IPS-15b (cell line): ENCODE measurements around the gene EXOSC10.
"Not testable (repeated sequence)": the region's sequence is repeated elsewhere in the genome, so short reads cannot be mapped to it uniquely, and the experiment has no call there.

ENCODE experiments used
- H3K27me3 ChIP-seq: one replicate; pipeline ENCODE4 v1.6.1; 2013; ENCODE audit warnings: low read length; ENCODE audit not compliant: control insufficient read depth, insufficient read depth
- H3K36me3 ChIP-seq: one replicate; pipeline ENCODE4 v1.6.1; 2013; ENCODE audit warnings: low read length; ENCODE audit not compliant: control insufficient read depth, insufficient read depth
- H3K4me1 ChIP-seq: one replicate; pipeline ENCODE4 v1.6.1; 2013; ENCODE audit warnings: mild to moderate bottlenecking, low read length; ENCODE audit not compliant: control insufficient read depth, insufficient read depth
- H3K4me3 ChIP-seq: one replicate; pipeline ENCODE4 v1.5.1; 2013; ENCODE audit warnings: low read depth, low read length
- H3K9ac ChIP-seq: one replicate; pipeline ENCODE4 v1.6.1; 2013; ENCODE audit warnings: low read depth, mild to moderate bottlenecking, low read length
- H3K9me3 ChIP-seq: one replicate; pipeline ENCODE4 v1.6.1; 2013; ENCODE audit warnings: mild to moderate bottlenecking, low read length; ENCODE audit not compliant: control insufficient read depth, insufficient read depth

EXOSC10 gene

DNA sequence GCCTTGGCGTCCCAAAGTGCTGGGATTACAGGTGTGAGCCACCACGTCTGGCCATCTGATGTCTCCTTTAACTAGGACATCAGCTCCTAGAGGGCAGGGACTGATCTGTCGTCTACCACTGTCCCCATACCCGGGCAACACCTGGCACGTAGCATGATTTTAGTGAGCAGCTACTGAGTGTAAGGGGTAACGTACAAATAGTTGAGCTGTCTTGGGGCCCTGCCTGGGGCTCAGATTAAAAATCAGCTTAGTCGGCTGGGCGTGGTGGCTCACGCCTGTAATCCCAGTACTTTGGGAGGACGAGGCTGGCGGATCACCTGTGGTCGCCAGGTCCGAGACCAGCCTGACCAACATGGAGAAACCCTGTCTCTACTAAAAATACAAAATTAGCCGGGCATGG, 41.6 kb downstream of the EXOSC10 start:
- peaks cover 23% of the 10 kb centered on the region for H3K36me3 ChIP-seq
- no peaks in the 10 kb centered on the region for H3K27me3 ChIP-seq
- no peak overlapping the region for H3K9ac ChIP-seq
- H3K4me3 ChIP-seq: no peak overlapping the region
- H3K9me3 ChIP-seq: no peaks in the 10 kb centered on the region
- H3K4me1 ChIP-seq: peaks cover 3% of the 10 kb centered on the region

GRCh38 chr1:11057477-11057876, 42.2 kb downstream of the EXOSC10 start:
- Histone ChIP-seq H3K27me3 (no peaks in the 10 kb centered on the region), H3K9me3 (no peaks in the 10 kb centered on the region), H3K36me3 (peaks cover 20% of the 10 kb centered on the region), H3K4me3 (no peak overlapping the region), H3K4me1 (peaks cover 5% of the 10 kb centered on the region), H3K9ac (no peak overlapping the region)

GRCh38 chr1:11056504-11056903, 43.2 kb downstream of the EXOSC10 start:
- H3K9ac ChIP-seq: no peak overlapping the region
- H3K36me3 ChIP-seq: peaks cover 20% of the 10 kb centered on the region
- H3K27me3 ChIP-seq: no peaks in the 10 kb centered on the region
- peaks cover 10% of the 10 kb centered on the region for H3K4me1 ChIP-seq
- H3K4me3 ChIP-seq: no peak overlapping the region
- H3K9me3 ChIP-seq: no peaks in the 10 kb centered on the region

- no peak overlapping the region for H3K9ac ChIP-seq
- H3K36me3 ChIP-seq: peaks cover 20% of the 10 kb centered on the region
- no peaks in the 10 kb centered on the region for H3K27me3 ChIP-seq
- H3K9me3 ChIP-seq: no peaks in the 10 kb centered on the region
- no peak overlapping the region for H3K4me3 ChIP-seq
- peaks cover 8% of the 10 kb centered on the region for H3K4me1 ChIP-seq
These were observed 44.0 kb downstream of the EXOSC10 start for GRCh38 chr1:11055676-11056075.

- peaks cover 20% of the 10 kb centered on the region for H3K36me3 ChIP-seq
- H3K27me3 ChIP-seq: no peaks in the 10 kb centered on the region
- no peak overlapping the region for H3K9ac ChIP-seq
- no peak overlapping the region for H3K4me3 ChIP-seq
- H3K4me1 ChIP-seq: peaks cover 8% of the 10 kb centered on the region
- no peaks in the 10 kb centered on the region for H3K9me3 ChIP-seq
These were observed 45.0 kb downstream of the EXOSC10 start for GRCh38 chr1:11054666-11055065.

GRCh38 chr1:11054181-11054580, 45.5 kb downstream of the EXOSC10 start:
- no peak overlapping the region for H3K9ac ChIP-seq
- H3K36me3 ChIP-seq: peaks cover 20% of the 10 kb centered on the region
- no peak overlapping the region for H3K4me3 ChIP-seq
- H3K27me3 ChIP-seq: no peaks in the 10 kb centered on the region
- no peaks in the 10 kb centered on the region for H3K9me3 ChIP-seq
- H3K4me1 ChIP-seq: peaks cover 8% of the 10 kb centered on the region

- H3K9ac ChIP-seq: no peak overlapping the region
- H3K4me1 ChIP-seq: peaks cover 8% of the 10 kb centered on the region
- H3K9me3 ChIP-seq: no peaks in the 10 kb centered on the region
- H3K4me3 ChIP-seq: no peak overlapping the region
- no peaks in the 10 kb centered on the region for H3K27me3 ChIP-seq
- peaks cover 20% of the 10 kb centered on the region for H3K36me3 ChIP-seq
These were observed 45.9 kb downstream of the EXOSC10 start for GRCh38 chr1:11053758-11054137.

DNA sequence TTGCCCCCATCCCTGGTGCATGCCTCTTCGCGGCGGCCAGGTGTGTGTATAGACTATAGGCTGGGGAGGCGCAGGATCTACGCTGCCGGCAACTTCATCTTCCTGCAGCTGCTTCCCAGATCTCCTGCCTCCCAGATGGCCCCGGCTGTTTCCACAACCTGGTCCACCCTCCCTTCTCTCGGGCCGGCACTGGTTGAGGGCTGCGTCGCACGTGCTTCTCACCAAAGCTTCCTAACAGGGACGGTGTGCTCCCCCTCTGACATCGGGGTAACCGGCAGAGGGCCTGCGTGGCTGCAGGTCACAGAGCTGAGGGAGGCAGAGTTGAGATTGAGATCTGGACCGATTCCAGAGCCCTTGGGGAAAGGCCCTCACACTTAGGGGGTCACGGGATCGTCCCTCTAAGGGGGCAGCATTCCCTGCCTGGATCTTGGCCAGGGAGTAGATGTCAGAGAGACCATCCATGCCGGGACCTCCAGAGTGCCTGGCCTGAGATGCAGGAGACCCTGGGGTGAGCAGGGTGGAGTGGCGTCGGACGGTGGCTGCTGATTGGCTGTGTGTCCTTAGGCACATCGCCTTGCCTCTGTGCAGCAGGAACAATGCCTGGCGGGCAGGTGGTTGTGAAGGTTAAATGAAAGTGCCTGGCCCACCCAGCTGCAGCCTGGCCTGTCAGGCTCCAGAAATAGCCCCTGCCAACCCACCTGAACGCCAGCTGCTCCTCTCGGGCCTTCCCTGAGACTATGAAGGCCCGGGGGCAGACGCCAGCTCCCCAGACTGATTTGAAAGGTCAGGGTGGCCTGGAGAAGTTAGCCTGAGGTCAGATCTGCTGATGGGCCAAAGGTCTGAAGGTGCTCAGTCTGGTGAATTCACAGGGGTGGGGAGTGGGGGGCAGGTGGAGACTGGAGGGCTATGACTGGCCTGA, 46.6 kb downstream of the EXOSC10 start:
- H3K9me3 ChIP-seq: no peaks in the 10 kb centered on the region
- peaks cover 8% of the 10 kb centered on the region for H3K4me1 ChIP-seq
- peaks cover 19% of the 10 kb centered on the region for H3K36me3 ChIP-seq
- peak overlapping the region; percentile 5 for H3K4me3 ChIP-seq
- no peaks in the 10 kb centered on the region for H3K27me3 ChIP-seq
- no peak overlapping the region for H3K9ac ChIP-seq

DNA sequence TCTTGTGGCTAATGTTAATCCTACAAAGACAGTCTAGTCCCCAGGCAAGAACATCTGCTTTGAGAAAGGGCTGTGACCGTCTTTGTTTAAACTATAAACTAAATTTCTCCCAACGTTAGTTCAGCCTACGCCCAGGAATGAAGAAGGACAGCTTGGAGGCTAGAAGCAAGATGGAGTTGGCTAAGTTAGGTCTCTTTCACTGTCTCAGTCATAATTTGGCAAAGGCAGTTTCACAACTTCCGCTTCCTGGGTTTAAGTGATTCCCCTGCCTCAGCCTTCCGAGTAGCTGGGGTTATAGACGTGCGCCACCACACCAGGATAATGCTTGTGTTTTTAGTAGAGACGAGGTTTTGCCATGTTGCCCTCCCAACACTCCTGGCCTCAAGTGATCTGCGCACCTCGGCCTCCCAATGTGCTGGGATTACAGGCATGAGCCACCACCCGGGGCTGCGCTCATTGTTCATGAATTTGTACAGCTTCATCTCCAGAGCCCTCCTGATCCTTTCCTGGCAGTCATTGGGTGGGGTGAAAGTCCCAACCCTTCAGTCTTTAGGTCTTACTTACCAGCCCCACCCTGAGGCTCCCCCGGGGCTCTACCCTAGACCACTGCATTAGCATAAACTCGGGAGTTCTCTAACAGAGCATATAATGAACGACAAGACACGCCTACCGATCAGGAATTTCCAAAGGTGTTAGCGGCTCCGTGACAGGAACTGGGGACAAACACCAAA, 47.7 kb downstream of the EXOSC10 start:
- Histone ChIP-seq H3K4me3 (peak overlapping the region; percentile 5), H3K9ac (no peak overlapping the region), H3K9me3 (no peaks in the 10 kb centered on the region), H3K4me1 (peaks cover 8% of the 10 kb centered on the region), H3K36me3 (peaks cover 15% of the 10 kb centered on the region), H3K27me3 (no peaks in the 10 kb centered on the region)

DNA sequence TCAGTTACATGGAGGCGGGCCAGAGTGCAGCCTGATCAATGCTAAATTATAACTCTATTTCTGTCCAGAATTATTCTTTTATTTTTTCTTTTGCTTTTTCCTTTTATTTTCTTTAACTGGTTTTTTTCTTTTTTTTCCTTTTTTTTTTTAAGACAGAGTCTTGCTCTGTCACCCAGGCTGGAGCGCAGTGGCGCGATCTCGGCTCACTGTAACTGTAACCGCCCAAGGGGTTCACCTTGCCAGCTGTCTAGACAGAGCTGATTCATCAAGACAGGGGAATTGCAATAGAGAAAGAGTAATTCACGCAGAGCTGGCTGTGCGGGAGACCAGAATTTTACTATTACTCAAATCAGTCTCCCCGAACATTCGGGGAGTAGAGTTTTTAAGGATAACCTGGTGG, 48.5 kb downstream of the EXOSC10 start:
- H3K36me3 ChIP-seq, H3K27me3 ChIP-seq, H3K9ac ChIP-seq, H3K9me3 ChIP-seq, H3K4me1 ChIP-seq, H3K4me3 ChIP-seq: not testable (repeated sequence)

DNA sequence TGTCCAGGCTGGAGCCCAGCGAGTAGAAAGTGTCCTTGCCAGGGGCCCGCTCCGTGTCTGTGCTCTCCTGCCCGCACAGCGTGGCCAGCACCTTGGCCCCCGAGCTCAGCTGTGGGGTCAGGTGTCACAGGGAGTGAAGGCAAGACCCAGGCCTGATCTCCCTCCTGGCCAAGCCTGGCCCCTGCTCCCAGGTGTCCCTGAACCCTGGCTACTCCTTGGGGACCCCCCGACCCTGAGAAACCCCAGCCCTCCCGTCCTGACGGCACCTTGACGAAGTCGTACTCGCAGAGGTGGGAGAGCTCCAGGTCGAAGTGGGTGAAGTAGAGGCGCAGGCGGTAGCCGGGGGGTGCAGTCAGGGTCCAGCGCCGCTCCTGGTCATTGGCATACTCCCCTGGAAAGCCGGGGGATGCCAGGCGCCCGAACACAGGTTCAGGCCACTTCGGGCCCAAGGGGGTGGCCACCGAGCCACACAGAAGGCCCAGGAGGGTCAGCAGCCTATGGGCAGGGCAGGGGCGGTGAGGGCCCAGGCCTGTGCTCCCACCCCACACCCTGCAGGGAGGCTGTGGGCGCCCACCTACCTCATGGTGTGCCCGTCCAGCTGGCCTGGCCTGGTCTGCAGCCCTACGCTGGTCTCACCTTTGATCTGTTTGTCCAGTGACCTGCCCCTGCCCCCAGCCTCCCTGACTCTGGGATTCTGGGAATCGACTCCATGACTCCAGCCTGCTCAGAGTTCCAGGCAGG, 52.9 kb downstream of the EXOSC10 start, which contains the start of gene MASP2:
Gene MASP2, minus strand, starts transcription at position 615 of the 741 bp plus-strand sequence. Its CDS starts 32 bp downstream, at position 583.
- Histone ChIP-seq H3K4me1 (peaks cover under 1% of the 10 kb centered on the region), H3K27me3 (no peaks in the 10 kb centered on the region), H3K4me3 (no peak within 1 kb of the TSS), H3K9ac (no peak within 1 kb of the TSS), H3K36me3 (no peaks in the 10 kb centered on the region), H3K9me3 (no peaks in the 10 kb centered on the region)
